Thymus (tissue), 11 donors: Measurements from ENCODE around the gene TCF12. TPM values are rescaled to one million over a fixed set of nuclear protein-coding genes. Genes with fewer than 3 reads are reported as not detected.
A peak's percentile ranks its signal among the peaks of the same experiment; 100 is the strongest.

Experiments used
- DNase-seq, 9 donors: peaks; one replicate each; pipeline ENCODE4 v3.0.0-alpha.2; 2013; ENCODE audit warnings: low spot score in 9 of 9, low read depth in 6 of 9, missing footprints in 1 of 9
- H3K27ac ChIP-seq, 2 donors: one replicate each; pipeline ENCODE4 v1.5.1; 2013; ENCODE audit warnings: control low read depth in 1 of 2, low read depth in 1 of 2, low read length in 1 of 2, mild to moderate bottlenecking in 1 of 2, moderate library complexity in 1 of 2
- H3K27me3 ChIP-seq, 2 donors: one replicate each; pipeline ENCODE4 v1.5.1; 2013; ENCODE audit warnings: low read length in 1 of 2; ENCODE audit not compliant: control insufficient read depth in 2 of 2, insufficient read depth in 1 of 2
- H3K36me3 ChIP-seq, 2 donors: one replicate each; pipeline ENCODE4 v1.5.1; 2013; ENCODE audit warnings: low read length in 1 of 2, mild to moderate bottlenecking in 1 of 2, moderate library complexity in 1 of 2; ENCODE audit not compliant: control insufficient read depth in 2 of 2, insufficient read depth in 2 of 2
- H3K4me1 ChIP-seq, 2 donors: one replicate each; pipeline ENCODE4 v1.5.1; 2013; ENCODE audit warnings: low read length in 2 of 2; ENCODE audit not compliant: control insufficient read depth in 2 of 2, insufficient read depth in 2 of 2
- H3K4me3 ChIP-seq, 2 donors: one replicate each; pipeline ENCODE4 v1.5.1; 2013; ENCODE audit warnings: low read length in 2 of 2, control low read depth in 1 of 2, mild to moderate bottlenecking in 1 of 2
- H3K9me3 ChIP-seq, 2 donors: one replicate each; pipeline ENCODE4 v1.5.1; 2013; ENCODE audit warnings: low read length in 1 of 2, mild to moderate bottlenecking in 1 of 2; ENCODE audit not compliant: control insufficient read depth in 2 of 2, insufficient read depth in 1 of 2
- WGBS: extraction: QIAGEN DNeasy Blood & Tissue Kit; methylation state at CpG from one replicate; pipeline ENCODE4 v1.1.7; 2013; 5-methylcytosine and 5-hydroxymethylcytosine counted together
- polyA plus RNA-seq: library from polyadenylated mRNA; stranded (reverse); fragments of 200-250 nt; gene quantifications from one replicate; pipeline ENCODE4 v1.2.3, GENCODE V29; 2013
- total RNA-seq: library from RNA; stranded (reverse); fragments of 120-200 nt; gene quantifications from one replicate; pipeline ENCODE4 v1.2.4, GENCODE V29; 2013
- donor health status: healthy.

TCF12 gene
- total and polyA plus RNA-seq, 2 donors = 45.2 to 159 TPM

DNA sequence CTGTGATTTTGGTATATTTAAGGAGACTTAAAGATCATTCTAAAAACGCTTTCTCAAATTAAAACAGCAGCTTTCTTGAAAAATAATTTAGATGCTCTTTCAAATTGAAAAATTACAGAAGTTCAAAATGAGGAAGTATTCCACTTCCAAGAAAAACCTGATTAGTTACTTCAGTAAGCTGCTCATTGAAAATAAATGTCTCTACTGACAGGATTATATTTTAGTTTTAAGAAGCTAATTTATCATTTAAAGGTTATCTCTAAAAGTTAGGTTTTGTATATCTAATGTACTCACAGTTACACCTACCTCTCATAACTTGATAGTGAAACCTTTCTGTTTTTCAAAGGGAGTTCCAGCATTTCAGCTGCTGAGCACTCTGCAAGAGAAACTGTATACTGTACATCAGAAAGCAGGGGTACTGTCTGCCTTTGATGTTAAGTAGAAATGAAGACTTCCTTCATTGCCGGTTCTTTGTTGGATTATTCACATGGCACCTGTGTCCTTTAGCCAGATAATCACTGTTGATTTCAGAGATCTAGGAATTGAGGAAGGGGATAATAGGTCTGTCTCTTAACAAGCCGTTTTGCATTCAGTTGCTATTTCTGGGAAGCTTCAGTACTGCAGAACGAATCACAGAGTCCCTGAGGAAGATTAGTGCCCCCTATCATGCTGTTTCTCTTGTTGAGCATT lies 161.6 kb downstream of the TCF12 start:
- peaks cover 0 to 13% of the 10 kb centered on the region in 2 donors for H3K4me1 ChIP-seq
- H3K4me3 ChIP-seq = no peak overlapping the region
- H3K27ac ChIP-seq = peak overlapping the region in 1 of 2 donors; percentile 0
- peaks cover 0 to 29% of the 10 kb centered on the region in 2 donors for H3K36me3 ChIP-seq
- 3% methylated on average over 4 of the region's 4 CpGs for WGBS
- H3K27me3 ChIP-seq = no peaks in the 10 kb centered on the region
- peak in 8 of 9 donors; percentile 17 to 68 (median 33) for DNase-seq
- H3K9me3 ChIP-seq = no peaks in the 10 kb centered on the region

- Histone ChIP-seq H3K27ac (peak overlapping the region in 1 of 2 donors; percentile 3), H3K27me3 (no peaks in the 10 kb centered on the region), H3K4me3 (no peak overlapping the region), H3K4me1 (peaks cover 0 to 13% of the 10 kb centered on the region in 2 donors), H3K9me3 (no peaks in the 10 kb centered on the region), H3K36me3 (peaks cover 0 to 31% of the 10 kb centered on the region in 2 donors)
- WGBS = 92% methylated on average over 3 of the region's 3 CpGs
- DNase-seq = no peak
Measured at GRCh38 chr15:57082054-57082728, 163.7 kb downstream of the TCF12 start.

DNA sequence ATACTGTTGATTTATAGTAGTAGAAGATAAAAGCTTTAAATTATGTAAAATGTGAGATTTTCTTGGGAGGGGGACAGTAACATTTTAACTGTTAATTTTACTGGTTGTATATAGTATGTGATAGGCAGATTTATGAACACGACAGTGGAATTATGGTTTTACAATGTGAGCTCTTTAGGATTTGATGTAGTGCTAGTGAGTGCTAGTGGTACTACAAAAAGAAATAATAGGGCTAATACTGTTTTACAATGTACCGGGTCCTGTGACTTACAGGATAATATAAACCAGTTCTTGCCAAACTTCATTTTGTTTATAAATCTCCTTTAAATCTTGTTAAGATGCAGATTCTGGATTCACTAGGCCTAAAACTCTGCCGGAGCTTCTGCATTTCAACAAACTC lies 165.7 kb downstream of the TCF12 start:
- H3K9me3 ChIP-seq = no peaks in the 10 kb centered on the region
- DNase-seq = no peak

GRCh38 chr15:57085267-57085666 lies 166.8 kb downstream of the TCF12 start:
- Histone ChIP-seq H3K27ac (no peak overlapping the region), H3K27me3 (no peaks in the 10 kb centered on the region), H3K4me1 (peaks cover 0 to 6% of the 10 kb centered on the region in 2 donors), H3K9me3 (no peaks in the 10 kb centered on the region), H3K36me3 (peaks cover 0 to 30% of the 10 kb centered on the region in 2 donors), H3K4me3 (no peak overlapping the region)
- DNase-seq = no peak
- WGBS = 97% methylated on average over 4 of the region's 4 CpGs

More for the DNA sequence above, 165.7 kb downstream of the TCF12 start:
- 65% methylated on average over 3 of the region's 3 CpGs for WGBS
- Histone ChIP-seq H3K27ac (no peak overlapping the region), H3K36me3 (peaks cover 0 to 28% of the 10 kb centered on the region in 2 donors), H3K4me1 (peaks cover 0 to 13% of the 10 kb centered on the region in 2 donors), H3K27me3 (no peaks in the 10 kb centered on the region), H3K4me3 (no peak overlapping the region)

GRCh38 chr15:57086857-57087427 lies 168.5 kb downstream of the TCF12 start:
- Histone ChIP-seq H3K27ac (no peak overlapping the region), H3K36me3 (peaks cover 5 to 33% of the 10 kb centered on the region in 2 donors), H3K4me1 (peaks cover 0 to 4% of the 10 kb centered on the region in 2 donors), H3K4me3 (no peak overlapping the region), H3K9me3 (no peaks in the 10 kb centered on the region), H3K27me3 (no peaks in the 10 kb centered on the region)
- DNase-seq = no peak
- 98% methylated on average over 4 of the region's 4 CpGs for WGBS

- no peak overlapping the region for H3K27ac ChIP-seq
- H3K4me1 ChIP-seq = peaks cover 0 to 4% of the 10 kb centered on the region in 2 donors
- WGBS = 98% methylated on average over 6 of the region's 6 CpGs
- peaks cover 5 to 48% of the 10 kb centered on the region in 2 donors for H3K36me3 ChIP-seq
- H3K27me3 ChIP-seq = no peaks in the 10 kb centered on the region
- DNase-seq = no peak
- no peaks in the 10 kb centered on the region for H3K9me3 ChIP-seq
- no peak overlapping the region for H3K4me3 ChIP-seq
Measured at GRCh38 chr15:57089815-57090495, 171.5 kb downstream of the TCF12 start.

DNA sequence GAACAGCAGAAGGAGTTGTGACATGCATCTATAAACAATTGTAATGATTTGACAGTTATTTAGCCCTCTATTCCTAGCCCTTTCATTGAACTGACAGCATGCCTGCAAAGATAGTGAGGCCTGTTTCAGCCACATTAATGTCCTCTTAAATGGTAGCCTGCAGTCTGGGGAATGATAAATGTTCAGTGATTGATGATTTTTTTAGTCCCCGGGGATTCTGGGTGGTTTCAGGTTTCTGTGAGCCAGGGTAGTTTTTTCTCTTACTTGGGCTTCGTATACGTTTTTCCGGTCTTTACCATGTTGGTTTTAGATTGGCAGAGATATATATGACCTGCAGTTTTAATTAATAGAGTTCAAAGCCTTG lies 172.0 kb downstream of the TCF12 start:
- Histone ChIP-seq H3K4me1 (peaks cover 0 to 4% of the 10 kb centered on the region in 2 donors), H3K4me3 (no peak overlapping the region), H3K27me3 (no peaks in the 10 kb centered on the region), H3K36me3 (peaks cover 5 to 51% of the 10 kb centered on the region in 2 donors), H3K27ac (no peak overlapping the region), H3K9me3 (no peaks in the 10 kb centered on the region)
- no peak for DNase-seq
- WGBS = 94% methylated on average over 4 of the region's 4 CpGs

DNA sequence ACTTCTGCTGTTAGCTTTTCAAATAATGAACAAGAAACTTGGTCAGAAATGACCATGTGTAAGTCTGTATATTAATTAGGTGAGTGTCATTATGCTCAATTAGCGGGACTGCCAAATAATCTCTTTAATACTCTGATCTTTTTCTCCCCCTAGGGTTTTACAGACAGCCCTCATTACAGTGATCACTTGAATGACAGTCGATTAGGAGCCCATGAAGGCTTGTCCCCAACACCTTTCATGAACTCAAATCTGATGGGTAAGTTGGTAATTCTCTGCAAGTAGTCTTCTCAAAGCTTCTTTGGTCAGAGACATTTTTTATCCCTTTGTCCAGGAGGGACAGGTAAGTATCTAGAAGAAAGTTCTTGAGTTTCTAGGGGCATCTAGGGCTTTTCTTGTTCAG lies 173.2 kb downstream of the TCF12 start:
- Histone ChIP-seq H3K9me3 (no peaks in the 10 kb centered on the region), H3K36me3 (peaks cover 5 to 55% of the 10 kb centered on the region in 2 donors), H3K4me1 (peaks cover 0 to 4% of the 10 kb centered on the region in 2 donors), H3K27me3 (no peaks in the 10 kb centered on the region), H3K4me3 (no peak overlapping the region), H3K27ac (peak overlapping the region in 1 of 2 donors; percentile 8)
- WGBS = 97% methylated on average over 2 of the region's 2 CpGs
- DNase-seq = no peak
